Muscle layer of duodenum (tissue), 2 donors: ENCODE results near the gene NRAP.
A peak's percentile ranks its signal among the peaks of the same experiment; 100 is the strongest.

Source experiments
- H3K27ac ChIP-seq: one replicate; pipeline ENCODE4 v1.7.0; 2013; ENCODE audit warnings: mild to moderate bottlenecking, low read length
- H3K27me3 ChIP-seq: one replicate; pipeline ENCODE4 v1.7.0; 2013; ENCODE audit warnings: low read depth, mild to moderate bottlenecking, control low read depth, low read length
- H3K36me3 ChIP-seq, 2 donors: one replicate each; pipeline ENCODE4 v1.7.0; 2013; ENCODE audit warnings: low read length in 2 of 2, control low read depth in 1 of 2, mild to moderate bottlenecking in 1 of 2; ENCODE audit not compliant: insufficient read depth in 2 of 2, control insufficient read depth in 1 of 2
- H3K4me1 ChIP-seq, 2 donors: one replicate each; pipeline ENCODE4 v1.7.0; 2013; ENCODE audit warnings: low read length in 2 of 2, mild to moderate bottlenecking in 2 of 2, control low read depth in 1 of 2, moderate library complexity in 1 of 2; ENCODE audit not compliant: insufficient read depth in 2 of 2, control insufficient read depth in 1 of 2
- H3K4me3 ChIP-seq, 2 donors: one replicate each; pipeline ENCODE4 v1.7.0; 2013; ENCODE audit warnings: low read length in 2 of 2, low read depth in 1 of 2, mild to moderate bottlenecking in 1 of 2
- H3K9me3 ChIP-seq, 2 donors: one replicate each; pipeline ENCODE4 v1.7.0; 2013; ENCODE audit warnings: low read length in 2 of 2, control low read depth in 1 of 2, mild to moderate bottlenecking in 1 of 2; ENCODE audit not compliant: control insufficient read depth in 1 of 2
- donor health status: healthy.

NRAP gene

GRCh38 chr10:113663908-113664307, at the start of gene NRAP:
TSS of gene NRAP (minus strand) at chr10:113664041. CDS start at chr10:113663882, 159 bp downstream.
- Histone ChIP-seq H3K27me3 (no peaks in the 10 kb centered on the region), H3K4me3 (no peak within 1 kb of the TSS), H3K27ac (no peak within 1 kb of the TSS), H3K4me1 (no peaks in the 10 kb centered on the region), H3K36me3 (no peaks in the 10 kb centered on the region), H3K9me3 (no peaks in the 10 kb centered on the region)

DNA sequence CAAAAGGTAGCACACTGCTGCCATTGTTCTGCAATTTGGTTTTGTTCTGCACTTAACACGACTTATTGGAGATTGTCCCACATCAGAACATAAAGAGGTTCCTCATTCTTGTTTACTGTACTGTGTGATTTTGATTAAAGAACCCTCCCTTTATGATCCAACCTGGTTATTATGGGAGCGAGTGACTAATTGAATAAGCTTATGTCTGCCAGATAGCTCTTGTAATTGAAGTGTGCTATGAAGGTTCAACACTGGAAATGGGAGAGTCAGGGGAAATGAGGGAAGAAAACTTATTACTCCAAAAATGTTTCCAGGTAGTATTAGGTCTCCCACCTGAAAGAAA, 49.8 kb upstream of the NRAP start:
- no peaks in the 10 kb centered on the region for H3K27me3 ChIP-seq
- H3K27ac ChIP-seq: no peak overlapping the region
- no peak overlapping the region for H3K4me3 ChIP-seq
- H3K9me3 ChIP-seq: no peaks in the 10 kb centered on the region
- peaks cover 7 to 38% of the 10 kb centered on the region in 2 donors for H3K4me1 ChIP-seq
- H3K36me3 ChIP-seq: peaks cover 0 to 4% of the 10 kb centered on the region in 2 donors

DNA sequence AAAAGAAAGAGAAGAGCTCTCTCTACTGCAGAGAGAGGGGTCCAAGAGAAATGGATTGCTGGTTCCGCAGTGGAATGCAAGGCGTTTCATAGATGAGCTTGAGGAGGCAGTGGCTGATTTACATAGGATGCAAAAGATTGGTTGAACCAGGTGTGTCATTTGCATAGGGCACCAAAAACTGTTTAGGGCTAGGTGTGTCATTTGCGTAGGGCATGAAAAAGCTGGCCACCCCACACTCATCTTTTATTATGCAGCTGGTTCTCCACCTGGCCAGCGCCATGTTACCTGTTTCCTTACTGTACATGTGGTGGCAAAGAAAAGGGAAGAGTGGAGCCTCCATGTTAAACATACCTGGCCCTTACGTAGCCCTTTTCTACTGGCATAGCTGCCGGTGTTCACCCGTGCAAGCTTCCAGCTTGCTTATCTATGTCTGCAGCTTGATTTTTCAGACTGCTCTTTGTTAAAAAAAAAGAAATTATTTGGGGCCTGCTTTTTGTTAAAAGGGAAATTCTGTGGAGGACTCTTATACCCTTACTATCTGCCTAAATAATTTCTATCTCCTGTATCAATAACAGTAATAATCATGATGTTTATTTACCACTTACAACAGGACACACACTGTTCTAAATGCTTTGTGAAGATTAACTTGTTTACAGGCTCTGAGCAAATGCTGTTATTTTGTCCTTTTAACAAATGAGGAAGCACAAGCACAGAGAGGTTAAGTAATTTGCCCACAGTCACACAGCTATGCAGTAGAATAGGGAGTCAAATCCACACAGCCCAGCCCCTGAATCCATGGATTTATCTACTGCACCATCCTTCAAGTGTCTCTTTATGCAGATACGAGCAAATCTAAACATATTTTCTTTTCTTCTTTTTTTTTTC, 49.2 kb upstream of the NRAP start:
- Histone ChIP-seq H3K27me3 (no peaks in the 10 kb centered on the region), H3K27ac (no peak overlapping the region), H3K9me3 (no peaks in the 10 kb centered on the region), H3K4me3 (no peak overlapping the region), H3K36me3 (peaks cover 0 to 4% of the 10 kb centered on the region in 2 donors), H3K4me1 (peaks cover 7 to 38% of the 10 kb centered on the region in 2 donors)

DNA sequence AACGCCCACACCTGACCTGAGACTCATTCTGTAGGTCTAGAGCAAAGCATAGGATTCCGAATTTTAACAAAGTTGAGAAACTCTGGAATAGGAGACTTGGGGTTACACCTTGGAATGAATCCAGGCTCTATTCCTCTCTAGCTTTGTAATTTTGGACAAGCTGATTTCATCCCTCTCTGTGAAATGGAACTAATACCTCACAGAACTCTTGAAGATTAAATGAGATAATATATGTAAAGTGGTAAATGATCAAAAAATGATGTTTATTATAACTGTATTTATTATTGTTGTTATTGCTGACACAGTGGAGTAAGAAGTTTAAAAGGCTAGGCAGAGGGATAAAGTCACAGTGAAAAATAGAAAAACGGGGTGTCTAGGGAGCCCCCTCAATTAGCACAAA, 48.2 kb upstream of the NRAP start:
- H3K4me1 ChIP-seq: peaks cover 7 to 44% of the 10 kb centered on the region in 2 donors
- H3K9me3 ChIP-seq: no peaks in the 10 kb centered on the region
- H3K27ac ChIP-seq: no peak overlapping the region
- H3K4me3 ChIP-seq: no peak overlapping the region
- no peaks in the 10 kb centered on the region for H3K27me3 ChIP-seq
- H3K36me3 ChIP-seq: peaks cover 0 to 4% of the 10 kb centered on the region in 2 donors

- Histone ChIP-seq H3K36me3 (peaks cover 0 to 4% of the 10 kb centered on the region in 2 donors), H3K27ac (no peak overlapping the region), H3K4me3 (no peak overlapping the region), H3K27me3 (no peaks in the 10 kb centered on the region), H3K9me3 (no peaks in the 10 kb centered on the region), H3K4me1 (peaks cover 7 to 45% of the 10 kb centered on the region in 2 donors)
Observed at GRCh38 chr10:113711142-113711541, 47.3 kb upstream of the NRAP start.

GRCh38 chr10:113709221-113709838, 45.5 kb upstream of the NRAP start:
- Histone ChIP-seq H3K4me3 (no peak overlapping the region), H3K27me3 (no peaks in the 10 kb centered on the region), H3K36me3 (no peaks in the 10 kb centered on the region), H3K4me1 (peaks cover 7 to 52% of the 10 kb centered on the region in 2 donors), H3K9me3 (no peaks in the 10 kb centered on the region), H3K27ac (peak overlapping the region; percentile 50)

GRCh38 chr10:113708640-113709039, 44.8 kb upstream of the NRAP start:
- peaks cover 7 to 52% of the 10 kb centered on the region in 2 donors for H3K4me1 ChIP-seq

GRCh38 chr10:113706623-113707022, 42.8 kb upstream of the NRAP start:
- H3K36me3 ChIP-seq: no peaks in the 10 kb centered on the region
- peaks cover 7 to 44% of the 10 kb centered on the region in 2 donors for H3K4me1 ChIP-seq

More at GRCh38 chr10:113708640-113709039, 44.8 kb upstream of the NRAP start:
- Histone ChIP-seq H3K27ac (no peak overlapping the region), H3K36me3 (no peaks in the 10 kb centered on the region), H3K27me3 (no peaks in the 10 kb centered on the region), H3K4me3 (no peak overlapping the region), H3K9me3 (no peaks in the 10 kb centered on the region)

DNA sequence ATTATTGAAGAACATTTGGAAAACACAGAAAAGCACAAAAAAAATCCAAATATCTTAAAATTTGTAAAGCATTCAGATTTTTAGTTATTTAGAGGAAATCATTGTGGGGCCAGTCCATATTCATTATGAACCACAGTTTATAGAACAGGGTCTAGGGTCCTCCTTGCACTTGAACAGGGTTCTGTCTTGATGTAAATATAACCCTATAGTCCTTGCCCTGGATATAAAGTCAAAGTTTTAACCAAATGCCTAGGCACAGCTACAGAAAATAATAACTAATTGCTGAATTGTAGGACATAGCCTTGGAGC, 41.5 kb upstream of the NRAP start:
- H3K27ac ChIP-seq: no peak overlapping the region
- H3K36me3 ChIP-seq: no peaks in the 10 kb centered on the region
- H3K4me1 ChIP-seq: peaks cover 7 to 31% of the 10 kb centered on the region in 2 donors
- H3K4me3 ChIP-seq: no peak overlapping the region
- H3K27me3 ChIP-seq: no peaks in the 10 kb centered on the region
- H3K9me3 ChIP-seq: no peaks in the 10 kb centered on the region

More at GRCh38 chr10:113706623-113707022, 42.8 kb upstream of the NRAP start:
- no peak overlapping the region for H3K27ac ChIP-seq
- H3K27me3 ChIP-seq: no peaks in the 10 kb centered on the region
- no peaks in the 10 kb centered on the region for H3K9me3 ChIP-seq
- H3K4me3 ChIP-seq: no peak overlapping the region

GRCh38 chr10:113704637-113705343, 40.9 kb upstream of the NRAP start:
- Histone ChIP-seq H3K27me3 (no peaks in the 10 kb centered on the region), H3K4me3 (no peak overlapping the region), H3K27ac (no peak overlapping the region), H3K36me3 (no peaks in the 10 kb centered on the region), H3K4me1 (peaks cover 2 to 25% of the 10 kb centered on the region in 2 donors), H3K9me3 (no peaks in the 10 kb centered on the region)

- no peaks in the 10 kb centered on the region for H3K4me1 ChIP-seq
- peaks cover 5 to 16% of the 10 kb centered on the region in 2 donors for H3K9me3 ChIP-seq
- H3K27ac ChIP-seq: no peak overlapping the region
- peaks cover 23 to 28% of the 10 kb centered on the region in 2 donors for H3K36me3 ChIP-seq
- H3K27me3 ChIP-seq: no peaks in the 10 kb centered on the region
- no peak overlapping the region for H3K4me3 ChIP-seq
Observed at GRCh38 chr10:113697595-113697994, 33.8 kb upstream of the NRAP start.
